ENCODE results near the gene CENPU. TPM values are rescaled to one million over a fixed set of nuclear protein-coding genes. Genes with fewer than 3 reads are reported as not detected.
A peak's percentile ranks its signal among the peaks of the same experiment; 100 is the strongest.

CENPU gene
- total RNA-seq, 4 donors from 2014 or later, result 1.5 to 5.6 (median 4.1) TPM

DNA sequence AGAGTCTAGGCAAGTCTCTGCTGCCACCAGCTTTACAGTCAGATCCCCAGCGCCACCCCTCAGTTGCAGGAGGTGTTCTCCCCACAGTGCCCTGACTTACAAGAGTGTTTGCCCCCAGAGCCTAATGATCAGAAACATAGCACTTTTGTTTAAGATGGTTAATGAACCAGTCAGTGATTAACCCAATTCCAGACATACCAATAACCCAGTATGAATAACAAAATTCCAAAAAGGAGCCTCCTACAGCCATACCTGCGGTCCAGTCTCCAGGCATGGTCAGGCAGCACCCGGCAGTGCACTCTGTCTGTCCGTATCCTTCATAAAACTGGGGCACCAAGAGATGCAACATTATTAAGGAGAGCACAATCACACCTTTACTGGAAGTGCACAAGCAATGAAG is 30.7 kb upstream of the CENPU start:
- in situ Hi-C loops (cut with MboI; ENCODE audit: low pct_ligation_motif_present in 1 of 4, low pct_unique_long_range_greater_than_20kb in 1 of 4, low sequenced_read_pairs in 3 of 4), result no loop called here

GRCh38 chr4:184763150-184763780 is 29.4 kb upstream of the CENPU start:
- Histone ChIP-seq H3K27me3 (no peaks in the 10 kb centered on the region), H3K36me3 (peaks cover 0 to 30% (median 11%) of the 10 kb centered on the region in 4 donors), H3K4me1 (no peaks in the 10 kb centered on the region), H3K27ac (peak overlapping the region in 3 of 4 donors; percentile 12 to 43 (median 18)), H3K9me3 (no peaks in the 10 kb centered on the region), H3K4me3 (no peak overlapping the region)
- WGBS, 2 donors (ENCODE audit: low coverage in 1 of 2), result 70 to 88% methylated on average over 10 to 14 of the region's 14 CpGs
- TF ChIP-seq POLR2A (IDR thresholded peaks at IDR 0.05) (no peak), EP300 (IDR thresholded peaks at IDR 0.05; ENCODE audit: low read depth) (no peak), POLR2AphosphoS5 (IDR thresholded peaks at IDR 0.05) (peak in 2 of 3 donors; percentile 5 to 13)
- TF ChIP-seq, protein P1, sequence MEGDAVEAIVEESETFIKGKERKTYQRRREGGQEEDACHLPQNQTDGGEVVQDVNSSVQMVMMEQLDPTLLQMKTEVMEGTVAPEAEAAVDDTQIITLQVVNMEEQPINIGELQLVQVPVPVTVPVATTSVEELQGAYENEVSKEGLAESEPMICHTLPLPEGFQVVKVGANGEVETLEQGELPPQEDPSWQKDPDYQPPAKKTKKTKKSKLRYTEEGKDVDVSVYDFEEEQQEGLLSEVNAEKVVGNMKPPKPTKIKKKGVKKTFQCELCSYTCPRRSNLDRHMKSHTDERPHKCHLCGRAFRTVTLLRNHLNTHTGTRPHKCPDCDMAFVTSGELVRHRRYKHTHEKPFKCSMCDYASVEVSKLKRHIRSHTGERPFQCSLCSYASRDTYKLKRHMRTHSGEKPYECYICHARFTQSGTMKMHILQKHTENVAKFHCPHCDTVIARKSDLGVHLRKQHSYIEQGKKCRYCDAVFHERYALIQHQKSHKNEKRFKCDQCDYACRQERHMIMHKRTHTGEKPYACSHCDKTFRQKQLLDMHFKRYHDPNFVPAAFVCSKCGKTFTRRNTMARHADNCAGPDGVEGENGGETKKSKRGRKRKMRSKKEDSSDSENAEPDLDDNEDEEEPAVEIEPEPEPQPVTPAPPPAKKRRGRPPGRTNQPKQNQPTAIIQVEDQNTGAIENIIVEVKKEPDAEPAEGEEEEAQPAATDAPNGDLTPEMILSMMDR (IDR thresholded peaks at IDR 0.05), result no peak
- intact Hi-C loops (cut with DNase I; ENCODE audit: low total_unique reads), result loop anchor here (10.0 kb wide), 1 partner anchor 52 kb away; no protein-coding TSS in a partner anchor
- peak; percentile 28 for DNase-seq
- in situ Hi-C loops (cut with MboI; ENCODE audit: low pct_ligation_motif_present in 1 of 4, low pct_unique_long_range_greater_than_20kb in 1 of 4, low sequenced_read_pairs in 3 of 4), result no loop called here

More for the DNA sequence above, 30.7 kb upstream of the CENPU start:
- H3K4me1 ChIP-seq, result no peaks in the 10 kb centered on the region
- intact Hi-C loops (cut with DNase I; ENCODE audit: low total_unique reads), result loop anchor here (10.0 kb wide), 1 partner anchor 50 kb away; no protein-coding TSS in a partner anchor
- 100% methylated on average over 4 of the region's 4 CpGs; no CpG with 5 or more reads in 1 of the 2 donors for WGBS, 2 donors (ENCODE audit: low coverage in 1 of 2)
- no peak overlapping the region for H3K4me3 ChIP-seq
- TF ChIP-seq, protein P1 (IDR thresholded peaks at IDR 0.05), result no peak
- no peak for TF ChIP-seq POLR2AphosphoS5 (IDR thresholded peaks at IDR 0.05)
- no peak for TF ChIP-seq POLR2A (IDR thresholded peaks at IDR 0.05)
- no peak for TF ChIP-seq EP300 (IDR thresholded peaks at IDR 0.05; ENCODE audit: low read depth)
- no peak for DNase-seq
- no peaks in the 10 kb centered on the region for H3K9me3 ChIP-seq
- H3K36me3 ChIP-seq, result peaks cover 0 to 30% (median 12%) of the 10 kb centered on the region in 4 donors
- H3K27ac ChIP-seq, result no peak overlapping the region
- no peaks in the 10 kb centered on the region for H3K27me3 ChIP-seq

DNA sequence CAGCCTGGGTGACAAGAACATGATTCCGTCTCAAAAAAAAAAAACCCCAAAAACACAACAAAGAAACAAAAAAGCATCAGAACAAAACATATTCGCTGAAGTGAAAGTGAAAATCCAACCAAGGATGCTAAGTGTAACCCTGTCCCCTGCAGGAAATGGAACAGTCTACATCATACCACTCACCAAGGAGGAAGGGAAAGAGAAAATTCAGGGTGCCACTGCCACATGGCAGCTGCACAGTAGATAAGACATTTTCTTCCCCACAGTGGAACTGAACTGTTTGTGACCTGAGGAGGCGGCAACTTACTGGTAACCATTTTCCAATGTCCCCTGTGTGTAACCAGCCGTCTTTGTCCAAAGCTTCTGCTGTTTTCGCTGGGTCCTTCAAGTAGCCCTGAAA is 28.2 kb upstream of the CENPU start:
- Histone ChIP-seq H3K4me3 (no peak overlapping the region), H3K27ac (peak overlapping the region in 1 of 4 donors; percentile 43), H3K36me3 (peaks cover 0 to 19% (median 7%) of the 10 kb centered on the region in 4 donors), H3K4me1 (no peaks in the 10 kb centered on the region), H3K9me3 (no peaks in the 10 kb centered on the region), H3K27me3 (no peaks in the 10 kb centered on the region)
- DNase-seq, result no peak
- in situ Hi-C loops (cut with MboI; ENCODE audit: low pct_ligation_motif_present in 1 of 4, low pct_unique_long_range_greater_than_20kb in 1 of 4, low sequenced_read_pairs in 3 of 4), result no loop called here
- intact Hi-C loops (cut with DNase I; ENCODE audit: low total_unique reads), result loop anchor here (10.0 kb wide), 1 partner anchor 53 kb away; no protein-coding TSS in a partner anchor
- 59 to 80% methylated on average over 2 to 5 of the region's 5 CpGs for WGBS, 2 donors (ENCODE audit: low coverage in 1 of 2)
- TF ChIP-seq, protein P1 (IDR thresholded peaks at IDR 0.05), result no peak
- TF ChIP-seq POLR2A (IDR thresholded peaks at IDR 0.05) (no peak), EP300 (IDR thresholded peaks at IDR 0.05; ENCODE audit: low read depth) (no peak), POLR2AphosphoS5 (IDR thresholded peaks at IDR 0.05) (no peak)

- Histone ChIP-seq H3K27me3 (no peaks in the 10 kb centered on the region), H3K4me3 (no peak overlapping the region), H3K36me3 (peaks cover 0 to 5% (median under 1%) of the 10 kb centered on the region in 4 donors), H3K9me3 (no peaks in the 10 kb centered on the region), H3K4me1 (no peaks in the 10 kb centered on the region), H3K27ac (no peak overlapping the region)
- WGBS, 2 donors (ENCODE audit: low coverage in 1 of 2), result 96% methylated on average over 5 of the region's 5 CpGs; no CpG with 5 or more reads in 1 of the 2 donors
- no peak for DNase-seq
- intact Hi-C loops (cut with DNase I; ENCODE audit: low total_unique reads) (loop anchor here (10.0 kb wide), 1 partner anchor 54 kb away; no protein-coding TSS in a partner anchor), in situ Hi-C loops (cut with MboI; ENCODE audit: low pct_ligation_motif_present in 1 of 4, low pct_unique_long_range_greater_than_20kb in 1 of 4, low sequenced_read_pairs in 3 of 4) (no loop called here)
- TF ChIP-seq POLR2AphosphoS5 (IDR thresholded peaks at IDR 0.05), result no peak
- TF ChIP-seq, protein P1 (IDR thresholded peaks at IDR 0.05), result no peak
- no peak for TF ChIP-seq POLR2A (IDR thresholded peaks at IDR 0.05)
- no peak for TF ChIP-seq EP300 (IDR thresholded peaks at IDR 0.05; ENCODE audit: low read depth)
Observed at GRCh38 chr4:184760681-184761080, 26.8 kb upstream of the CENPU start.

All from transverse colon (tissue), 4 donors.